A549 (cell line): ENCODE measurements around the gene CDC45. TPM values are rescaled to one million over a fixed set of nuclear protein-coding genes. Genes with fewer than 3 reads are reported as not detected.

Source experiments
- ATAC-seq, 2 experiments: fragments of 200-7000 bp in 1 of 2; fragments of >200 bp in 1 of 2; cut with Nextera tagmentation in 1 of 2; cut with Tn5 transposase in 1 of 2; 3 replicates each; pipeline versions ENCODE4 v1.8.0 to v1.9.1; 2018 to 2020; ENCODE audit warnings: mild to moderate bottlenecking in 1 of 2, moderate library complexity in 1 of 2
- CTCF ChIA-PET: fragments of 300-600 bp; sonication (Branson Sonifier 250); formaldehyde crosslinking; extraction: SDS; loops from one replicate; lab custom pipeline; 2021; ENCODE audit warnings: antibody characterized with exemption, inconsistent platforms; lab: Yijun Ruan, JAX
- POLR2A ChIA-PET: fragments of 350-600 bp; formaldehyde crosslinking; extraction: SDS; loops from one replicate; lab custom pipeline; 2021; ENCODE audit warnings: antibody characterized with exemption, inconsistent platforms; lab: Yijun Ruan, JAX
- DNase-seq, 2 experiments: peaks; one replicate each; pipeline versions ENCODE4 v3.0.0 to v3.0.0-alpha.2; 2011 to 2016; ENCODE audit warnings: low read depth in 1 of 2, low spot score in 1 of 2
- FAIRE-seq: peaks from 2 replicates; lab custom pipeline; 2011; peaks lifted over from hg19 to GRCh38; lab: Jason Lieb, UNC
- H3K27ac ChIP-seq, 2 experiments: fragments of >200 bp; sonication (Bioruptor Twin); formaldehyde crosslinking; 3 replicates each; pipeline ENCODE4 v1.5.1; 2016 to 2017
- H3K4me1 ChIP-seq: fragments of >200 bp; sonication (Bioruptor Twin); formaldehyde crosslinking; 3 replicates; pipeline ENCODE4 v1.6.1; 2016
- H3K4me2 ChIP-seq: fragments of >200 bp; sonication (Bioruptor Twin); formaldehyde crosslinking; 3 replicates; pipeline ENCODE4 v1.6.1; 2016
- H3K4me3 ChIP-seq: fragments of >200 bp; sonication (Bioruptor Twin); formaldehyde crosslinking; 3 replicates; pipeline ENCODE4 v1.5.1; 2016
- H3K9me3 ChIP-seq: fragments of >200 bp; sonication (Bioruptor Twin); formaldehyde crosslinking; 3 replicates; pipeline ENCODE4 v1.6.1; 2016
- CBX2 ChIP-seq: fragments of 200-600 bp; sonication (generic); IDR thresholded peaks from 2 replicates; pipeline ENCODE4 v1.6.1; 2016; ENCODE audit warnings: low read depth, mild to moderate bottlenecking, borderline replicate concordance
- EP300 ChIP-seq, 2 experiments: fragments of >200 bp; sonication (Bioruptor Twin); formaldehyde crosslinking; IDR thresholded peaks; 2 replicates in 1 of 2; 3 replicates in 1 of 2; pipeline ENCODE4 v1.6.1; 2016 to 2017
- FOXS1 ChIP-seq: fragments of 250-450 bp; sonication (Bioruptor Pico); IDR thresholded peaks from 2 replicates; pipeline ENCODE4 v1.5.0; 2020; ENCODE audit warnings: mild to moderate bottlenecking, moderate library complexity
- GATA3 ChIP-seq: IDR thresholded peaks from 2 replicates; pipeline ENCODE4 v1.6.1; 2012; ENCODE audit warnings: borderline replicate concordance
- HDAC2 ChIP-seq: fragments of 200-600 bp; sonication (generic); IDR thresholded peaks from 2 replicates; pipeline ENCODE4 v1.6.1; 2016
- JUN ChIP-seq, 2 experiments: fragments of >200 bp; sonication (Bioruptor Twin); formaldehyde crosslinking; IDR thresholded peaks; 2 replicates in 1 of 2; 3 replicates in 1 of 2; pipeline ENCODE4 v1.6.1; 2016 to 2017
- JUNB ChIP-seq: fragments of >200 bp; sonication (Bioruptor Twin); formaldehyde crosslinking; IDR thresholded peaks from 2 replicates; pipeline ENCODE4 v1.6.1; 2016
- KDM1A ChIP-seq: fragments of 200-600 bp; sonication (generic); IDR thresholded peaks from 2 replicates; pipeline ENCODE4 v1.6.1; 2016; ENCODE audit warnings: low read depth, mild to moderate bottlenecking
- KDM5A ChIP-seq: fragments of 200-600 bp; sonication (generic); IDR thresholded peaks from 2 replicates; pipeline ENCODE4 v1.6.1; 2016; ENCODE audit warnings: antibody characterized with exemption, mild to moderate bottlenecking
- MAFK ChIP-seq: fragments of 450-650 bp; IDR thresholded peaks from 2 replicates; pipeline ENCODE4 v1.6.1; 2014; ENCODE audit not compliant: partially characterized antibody
- RAD21 ChIP-seq, 2 experiments: fragments of >200 bp in 1 of 2; sonication (Bioruptor Twin) in 1 of 2; formaldehyde crosslinking in 1 of 2; IDR thresholded peaks in 1 of 2; conservative IDR thresholded peaks in 1 of 2; 2 replicates in 1 of 2; 3 replicates in 1 of 2; pipeline ENCODE4 v1.6.1; 2012 to 2018; ENCODE audit warnings: inconsistent platforms in 1 of 2
- RARB ChIP-seq: fragments of 250-450 bp; sonication (Bioruptor Pico); IDR thresholded peaks from 2 replicates; pipeline ENCODE4 v1.8.0; 2021; ENCODE audit warnings: mild to moderate bottlenecking, moderate library complexity
- RFX5 ChIP-seq: fragments of 450-650 bp; IDR thresholded peaks from 2 replicates; pipeline ENCODE4 v1.7.1; 2014; ENCODE audit warnings: antibody characterized with exemption, mild to moderate bottlenecking, moderate library complexity
- RNF2 ChIP-seq: fragments of 200-600 bp; sonication (generic); IDR thresholded peaks from 2 replicates; pipeline ENCODE4 v1.6.1; 2016; ENCODE audit warnings: low read depth, mild to moderate bottlenecking, antibody characterized with exemption, moderate library complexity, borderline replicate concordance
- ZC3H11A ChIP-seq: fragments of 450-650 bp; IDR thresholded peaks from 2 replicates; pipeline ENCODE4 v1.6.1; 2014; ENCODE audit warnings: antibody characterized with exemption, mild to moderate bottlenecking
- ZFP36 ChIP-seq: fragments of 450-650 bp; IDR thresholded peaks from 2 replicates; pipeline ENCODE4 v1.6.1; 2014; ENCODE audit warnings: borderline replicate concordance; ENCODE audit not compliant: partially characterized antibody
- ZNF302 ChIP-seq: fragments of 250-450 bp; sonication (Bioruptor Pico); IDR thresholded peaks from 2 replicates; pipeline ENCODE4 v1.9.0; 2021; ENCODE audit warnings: inconsistent platforms, mild to moderate bottlenecking, moderate library complexity
- ZSCAN20 ChIP-seq: fragments of 250-450 bp; sonication (Bioruptor Pico); IDR thresholded peaks from 2 replicates; pipeline ENCODE4 v1.8.0; 2022; ENCODE audit warnings: mild to moderate bottlenecking, moderate library complexity
- WGBS: methylation state at CpG from one replicate; pipeline ENCODE4 v1.1.6; 2017; ENCODE audit errors: missing lambda C conversion rate; 5-methylcytosine and 5-hydroxymethylcytosine counted together
- polyA plus RNA-seq, 4 experiments: library from polyadenylated mRNA; depleted of rRNA in 3 of 4; stranded (reverse); fragments of >200 nt; fragmentation: RNase III in 1 of 4; extraction: RNeasy Plus Mini Kit Qiagen cat#74134 plus additional on column Dnase treatment in 1 of 4; gene quantifications; 2 replicates in 3 of 4; 3 replicates in 1 of 4; pipeline ENCODE4 v1.2.3, GENCODE V29; 2011 to 2017
- TF ChIP-seq, protein P1 (sequence below): fragments of >200 bp; sonication (Bioruptor Twin); formaldehyde crosslinking; IDR thresholded peaks from 3 replicates; pipeline ENCODE4 v1.6.1; 2016
- TF ChIP-seq, protein P2 (sequence below): fragments of 150-350 bp; IDR thresholded peaks from 2 replicates; pipeline ENCODE4 v1.6.1; 2014; ENCODE audit warnings: low read depth, mild to moderate bottlenecking, low read length
- TF ChIP-seq, protein P3 (sequence below): fragments of >200 bp; sonication (Bioruptor Twin); formaldehyde crosslinking; IDR thresholded peaks from 3 replicates; pipeline ENCODE4 v1.5.1; 2016

CDC45 gene
- polyA plus RNA-seq, 2 of the 4 experiments (the other 2 are of a cell fraction), result 47.2 to 51.6 TPM

DNA sequence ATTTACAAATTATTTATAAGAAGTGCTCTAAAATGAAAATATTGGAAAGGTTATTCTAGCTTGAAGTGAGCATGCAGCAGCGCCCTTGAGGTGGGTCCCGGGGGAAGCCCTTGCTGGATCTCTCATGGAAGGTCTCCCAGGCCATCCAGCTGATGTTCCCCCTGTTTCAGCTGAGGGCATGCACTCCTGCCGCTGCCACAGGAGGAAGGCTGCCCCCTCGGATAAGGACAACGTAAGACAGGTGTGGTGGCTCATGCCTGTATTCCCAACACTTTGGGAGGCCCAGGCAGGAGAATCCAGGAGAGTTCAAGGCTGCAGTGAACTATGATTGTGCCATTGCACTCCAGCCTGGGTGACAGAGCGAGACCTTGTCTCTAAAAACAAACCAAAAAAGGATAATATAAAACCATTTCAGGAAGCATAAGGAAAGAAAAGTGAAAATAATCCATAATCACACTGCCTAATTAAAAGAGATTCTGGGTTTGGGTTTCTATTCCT is 15.0 kb downstream of the CDC45 start:
- WGBS, result 86% methylated on average over 6 of the region's 6 CpGs
- no peak for DNase-seq
- Histone ChIP-seq H3K4me3 (no peak overlapping the region), H3K4me1 (no peaks in the 10 kb centered on the region), H3K27ac (no peak overlapping the region), H3K4me2 (no peak overlapping the region), H3K9me3 (no peaks in the 10 kb centered on the region)
- TF ChIP-seq ZFP36, result no peak
- no peak for TF ChIP-seq JUNB
- no peak for TF ChIP-seq FOXS1 (CRISPR knock-in tag)
- TF ChIP-seq ZNF302 (CRISPR knock-in tag), result no peak
- TF ChIP-seq, protein P1, sequence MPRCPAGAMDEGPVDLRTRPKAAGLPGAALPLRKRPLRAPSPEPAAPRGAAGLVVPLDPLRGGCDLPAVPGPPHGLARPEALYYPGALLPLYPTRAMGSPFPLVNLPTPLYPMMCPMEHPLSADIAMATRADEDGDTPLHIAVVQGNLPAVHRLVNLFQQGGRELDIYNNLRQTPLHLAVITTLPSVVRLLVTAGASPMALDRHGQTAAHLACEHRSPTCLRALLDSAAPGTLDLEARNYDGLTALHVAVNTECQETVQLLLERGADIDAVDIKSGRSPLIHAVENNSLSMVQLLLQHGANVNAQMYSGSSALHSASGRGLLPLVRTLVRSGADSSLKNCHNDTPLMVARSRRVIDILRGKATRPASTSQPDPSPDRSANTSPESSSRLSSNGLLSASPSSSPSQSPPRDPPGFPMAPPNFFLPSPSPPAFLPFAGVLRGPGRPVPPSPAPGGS, result no peak
- CTCF ChIA-PET, result interaction anchor here (1.7 to 2.8 kb wide), 2 partner anchors 57 to 135 kb away, joined by 3 to 11 read pairs; no protein-coding TSS in a partner anchor
- POLR2A ChIA-PET, result no interaction called here
- no peak for FAIRE-seq
- ATAC-seq, result no peak

DNA sequence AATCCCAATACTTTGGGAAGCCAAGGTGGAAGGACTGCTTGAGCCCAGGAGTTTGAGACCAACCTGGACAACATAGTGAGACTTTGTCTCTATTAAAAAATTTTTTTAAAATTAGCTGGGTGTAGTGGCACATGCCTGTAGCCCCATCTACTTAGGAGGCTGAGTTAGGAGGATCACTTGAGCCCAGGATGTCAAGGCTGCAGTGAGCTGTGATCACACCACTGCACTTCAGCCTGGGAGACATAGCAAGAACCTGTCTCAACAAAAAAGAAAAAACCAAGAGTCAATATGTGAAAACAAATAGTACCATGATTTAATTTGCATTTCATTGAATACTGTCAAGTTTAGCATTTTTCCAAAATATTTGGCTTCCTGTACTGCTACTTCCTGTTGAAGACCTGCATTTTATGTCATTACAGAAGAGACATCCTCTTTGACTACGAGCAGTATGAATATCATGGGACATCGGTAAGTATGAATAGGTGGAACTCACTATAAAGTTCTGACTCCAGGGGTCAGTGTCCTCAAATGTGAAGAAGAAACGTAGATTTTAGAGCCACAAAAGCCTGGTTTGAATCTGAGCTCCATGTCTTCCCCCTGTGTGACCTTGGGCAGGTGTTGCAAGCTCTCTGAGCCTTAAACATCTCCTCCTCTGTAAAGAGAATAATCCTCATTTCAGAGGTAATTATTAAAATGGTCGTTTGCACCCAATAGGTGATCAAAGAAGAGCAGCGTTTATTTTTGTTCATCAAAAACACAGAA is 16.0 kb downstream of the CDC45 start:
- Histone ChIP-seq H3K27ac (no peak overlapping the region), H3K4me3 (no peak overlapping the region), H3K4me2 (no peak overlapping the region), H3K4me1 (no peaks in the 10 kb centered on the region), H3K9me3 (no peaks in the 10 kb centered on the region)
- FAIRE-seq (no peak), ATAC-seq (no peak), DNase-seq (peak in 1 of 2 experiments; percentile 18)
- TF ChIP-seq ZSCAN20 (CRISPR knock-in tag), result no peak
- no peak for TF ChIP-seq CBX2
- no peak for TF ChIP-seq JUNB
- TF ChIP-seq, protein P2, sequence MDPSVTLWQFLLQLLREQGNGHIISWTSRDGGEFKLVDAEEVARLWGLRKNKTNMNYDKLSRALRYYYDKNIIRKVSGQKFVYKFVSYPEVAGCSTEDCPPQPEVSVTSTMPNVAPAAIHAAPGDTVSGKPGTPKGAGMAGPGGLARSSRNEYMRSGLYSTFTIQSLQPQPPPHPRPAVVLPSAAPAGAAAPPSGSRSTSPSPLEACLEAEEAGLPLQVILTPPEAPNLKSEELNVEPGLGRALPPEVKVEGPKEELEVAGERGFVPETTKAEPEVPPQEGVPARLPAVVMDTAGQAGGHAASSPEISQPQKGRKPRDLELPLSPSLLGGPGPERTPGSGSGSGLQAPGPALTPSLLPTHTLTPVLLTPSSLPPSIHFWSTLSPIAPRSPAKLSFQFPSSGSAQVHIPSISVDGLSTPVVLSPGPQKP, result no peak
- TF ChIP-seq HDAC2, result no peak
- TF ChIP-seq FOXS1 (CRISPR knock-in tag), result no peak
- TF ChIP-seq EP300 (IDR thresholded peaks at IDR 0.05), result no peak
- no peak for TF ChIP-seq GATA3
- TF ChIP-seq JUN (IDR thresholded peaks at IDR 0.05), result no peak
- TF ChIP-seq, protein P1, result no peak
- no peak for TF ChIP-seq ZFP36
- TF ChIP-seq RARB (CRISPR knock-in tag), result no peak
- no peak for TF ChIP-seq ZC3H11A
- TF ChIP-seq KDM1A, result no peak
- ChIA-PET CTCF (interaction anchor here (0.8 to 1.5 kb wide), 6 partner anchors 20 to 143 kb away, joined by 3 to 12 read pairs (median 4); no protein-coding TSS in a partner anchor), POLR2A (no interaction called here)
- WGBS, result 77% methylated on average over 5 of the region's 5 CpGs

DNA sequence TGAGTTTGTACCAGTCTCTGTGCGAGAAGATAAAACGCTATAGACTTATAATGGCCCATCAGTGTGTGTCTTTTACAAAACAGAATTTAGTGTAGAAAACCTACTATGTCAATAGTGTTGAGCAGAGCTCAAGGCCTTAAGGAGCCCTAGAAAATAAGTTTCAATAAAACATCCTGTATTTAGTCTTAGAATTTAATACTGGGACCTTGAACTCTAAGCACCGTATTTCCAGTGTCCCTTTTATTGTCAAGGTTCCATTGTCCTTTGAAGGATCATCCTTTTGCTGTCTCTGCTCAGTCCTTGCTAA is 16.6 kb downstream of the CDC45 start:
- TF ChIP-seq, protein P3, sequence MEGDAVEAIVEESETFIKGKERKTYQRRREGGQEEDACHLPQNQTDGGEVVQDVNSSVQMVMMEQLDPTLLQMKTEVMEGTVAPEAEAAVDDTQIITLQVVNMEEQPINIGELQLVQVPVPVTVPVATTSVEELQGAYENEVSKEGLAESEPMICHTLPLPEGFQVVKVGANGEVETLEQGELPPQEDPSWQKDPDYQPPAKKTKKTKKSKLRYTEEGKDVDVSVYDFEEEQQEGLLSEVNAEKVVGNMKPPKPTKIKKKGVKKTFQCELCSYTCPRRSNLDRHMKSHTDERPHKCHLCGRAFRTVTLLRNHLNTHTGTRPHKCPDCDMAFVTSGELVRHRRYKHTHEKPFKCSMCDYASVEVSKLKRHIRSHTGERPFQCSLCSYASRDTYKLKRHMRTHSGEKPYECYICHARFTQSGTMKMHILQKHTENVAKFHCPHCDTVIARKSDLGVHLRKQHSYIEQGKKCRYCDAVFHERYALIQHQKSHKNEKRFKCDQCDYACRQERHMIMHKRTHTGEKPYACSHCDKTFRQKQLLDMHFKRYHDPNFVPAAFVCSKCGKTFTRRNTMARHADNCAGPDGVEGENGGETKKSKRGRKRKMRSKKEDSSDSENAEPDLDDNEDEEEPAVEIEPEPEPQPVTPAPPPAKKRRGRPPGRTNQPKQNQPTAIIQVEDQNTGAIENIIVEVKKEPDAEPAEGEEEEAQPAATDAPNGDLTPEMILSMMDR, result no peak
- TF ChIP-seq JUN (IDR thresholded peaks at IDR 0.05) (no peak), RNF2 (no peak), KDM5A (no peak), RFX5 (no peak), RAD21 (conservative IDR thresholded peaks at IDR 0.05 in 1 of 2, IDR thresholded peaks at IDR 0.05 in 1 of 2) (no peak), MAFK (no peak)
- no peak overlapping the region for H3K4me3 ChIP-seq
- no peak overlapping the region for H3K4me2 ChIP-seq
- 99% methylated on average over 3 of the region's 3 CpGs for WGBS
- POLR2A ChIA-PET, result no interaction called here
- no peak overlapping the region for H3K27ac ChIP-seq
- no peak for FAIRE-seq
- no peak for ATAC-seq
- no peaks in the 10 kb centered on the region for H3K4me1 ChIP-seq
- H3K9me3 ChIP-seq, result no peaks in the 10 kb centered on the region
- CTCF ChIA-PET, result interaction anchor here (0.8 to 1.5 kb wide), 5 partner anchors 20 to 142 kb away, joined by 3 to 12 read pairs (median 4); no protein-coding TSS in a partner anchor
- DNase-seq, result no peak
